MCF 10A (cell line): Measurements from ENCODE around the gene ISCA2. TPM values are rescaled to one million over a fixed set of nuclear protein-coding genes. Genes with fewer than 3 reads are reported as not detected.

Source experiments
- BruUV-seq: library from RNA; stranded (reverse); fragments of 400-500 nt; replicated peaks from 2 replicates; lab custom pipeline; 2021; lab: Mats Ljungman, UMichigan
- CTCF ChIA-PET: fragments of 300-600 bp; sonication (Branson Sonifier 250); formaldehyde crosslinking; extraction: SDS; loops from one replicate; lab custom pipeline; 2021; ENCODE audit warnings: antibody characterized with exemption, inconsistent platforms; lab: Yijun Ruan, JAX
- POLR2A ChIA-PET: fragments of 300-600, 350-650 bp; sonication (Branson Sonifier 250); formaldehyde crosslinking; extraction: SDS; loops from one replicate; lab custom pipeline; 2020; ENCODE audit warnings: antibody characterized with exemption, inconsistent platforms; lab: Yijun Ruan, JAX
- DNase-seq: peaks from one replicate; pipeline ENCODE4 v3.0.0-alpha.2; 2018; ENCODE audit not compliant: unreplicated experiment
- H3K27ac Mint-ChIP-seq: one replicate; pipeline ENCODE4 v1.8.0; 2022; ENCODE audit warnings: mild to moderate bottlenecking, low read depth, mixed read lengths; ENCODE audit not compliant: unreplicated experiment
- H3K27me3 Mint-ChIP-seq: one replicate; pipeline ENCODE4 v1.8.0; 2022; ENCODE audit warnings: mixed read lengths; ENCODE audit not compliant: insufficient read depth, unreplicated experiment
- H3K36me3 Mint-ChIP-seq: one replicate; pipeline ENCODE4 v1.8.0; 2022; ENCODE audit warnings: mild to moderate bottlenecking, moderate library complexity, mixed read lengths; ENCODE audit not compliant: insufficient read depth, unreplicated experiment
- H3K4me1 Mint-ChIP-seq: one replicate; pipeline ENCODE4 v1.8.0; 2022; ENCODE audit warnings: mixed read lengths; ENCODE audit not compliant: insufficient read depth, unreplicated experiment
- H3K4me3 Mint-ChIP-seq: one replicate; pipeline ENCODE4 v1.8.0; 2022; ENCODE audit warnings: mild to moderate bottlenecking, moderate library complexity, mixed read lengths; ENCODE audit not compliant: unreplicated experiment
- H3K9me3 Mint-ChIP-seq: one replicate; pipeline ENCODE4 v1.8.0; 2022; ENCODE audit warnings: mixed read lengths; ENCODE audit not compliant: unreplicated experiment
- intact Hi-C: fragments of 100-400 bp; cut with micrococcal nuclease; formaldehyde crosslinking; loops from 2 replicates; pipeline ENCODE4 v1.14.1; 2022
- total RNA-seq: library from RNA; stranded (reverse); gene quantifications from 2 replicates; pipeline ENCODE4 v1.2.3, GENCODE V29; 2022
- TF ChIP-seq, protein P1 (sequence below): fragments of 200-600 bp; IDR thresholded peaks from one replicate; pipeline ENCODE4 v1.8.0; 2022; ENCODE audit warnings: antibody characterized with exemption, mild to moderate bottlenecking; ENCODE audit not compliant: unreplicated experiment

ISCA2 gene
- total RNA-seq, 1 experiment from 2014 or later: 13.9 TPM

DNA sequence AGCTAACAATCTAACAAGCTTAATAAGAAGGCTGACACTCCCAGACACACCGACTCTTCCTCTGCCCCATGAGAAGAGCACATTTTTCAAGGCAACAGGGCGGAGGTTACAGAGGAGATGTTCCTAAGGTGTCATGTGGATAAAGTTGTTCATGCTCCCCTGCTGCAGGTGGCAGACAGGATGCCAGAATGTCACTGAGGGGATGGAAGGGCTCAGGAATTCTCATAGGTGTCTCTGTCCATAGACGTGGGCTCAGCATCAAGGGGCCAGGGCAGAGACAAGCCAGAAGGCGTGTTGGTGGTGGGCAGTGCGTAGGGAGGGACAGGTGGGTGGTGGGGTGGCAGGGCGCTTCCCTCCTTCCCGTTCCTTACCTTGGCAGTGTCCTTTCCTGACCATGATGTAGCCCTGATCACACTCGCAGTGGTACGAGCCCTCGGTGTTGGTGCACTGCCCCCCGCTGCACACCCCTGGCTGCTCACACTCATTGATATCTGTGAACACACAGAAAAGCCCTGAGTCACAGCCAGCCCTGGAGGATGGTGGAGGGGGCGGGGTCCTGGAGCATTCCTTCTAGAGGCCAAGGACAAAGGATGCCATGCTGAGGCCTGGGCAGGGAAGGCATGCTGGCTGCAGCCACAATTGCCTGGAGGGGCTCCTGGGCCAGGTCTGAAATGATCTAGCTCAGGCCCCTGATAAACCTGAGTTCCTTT lies 23.0 kb downstream of the ISCA2 start:
- Mint-ChIP-seq H3K4me3 (no peak overlapping the region), H3K9me3 (no peaks in the 10 kb centered on the region), H3K36me3 (peaks cover 12% of the 10 kb centered on the region), H3K27ac (no peak overlapping the region), H3K4me1 (peaks cover under 1% of the 10 kb centered on the region), H3K27me3 (no peaks in the 10 kb centered on the region)
- BruUV-seq: no TSS peak
- ChIA-PET CTCF (interaction anchor here (0.6 kb wide), 1 partner anchor 213 kb away, joined by 5 read pairs; no protein-coding TSS in a partner anchor), POLR2A (no interaction called here)
- DNase-seq: no peak
- intact Hi-C loops: no loop called here
- TF ChIP-seq, protein P1, sequence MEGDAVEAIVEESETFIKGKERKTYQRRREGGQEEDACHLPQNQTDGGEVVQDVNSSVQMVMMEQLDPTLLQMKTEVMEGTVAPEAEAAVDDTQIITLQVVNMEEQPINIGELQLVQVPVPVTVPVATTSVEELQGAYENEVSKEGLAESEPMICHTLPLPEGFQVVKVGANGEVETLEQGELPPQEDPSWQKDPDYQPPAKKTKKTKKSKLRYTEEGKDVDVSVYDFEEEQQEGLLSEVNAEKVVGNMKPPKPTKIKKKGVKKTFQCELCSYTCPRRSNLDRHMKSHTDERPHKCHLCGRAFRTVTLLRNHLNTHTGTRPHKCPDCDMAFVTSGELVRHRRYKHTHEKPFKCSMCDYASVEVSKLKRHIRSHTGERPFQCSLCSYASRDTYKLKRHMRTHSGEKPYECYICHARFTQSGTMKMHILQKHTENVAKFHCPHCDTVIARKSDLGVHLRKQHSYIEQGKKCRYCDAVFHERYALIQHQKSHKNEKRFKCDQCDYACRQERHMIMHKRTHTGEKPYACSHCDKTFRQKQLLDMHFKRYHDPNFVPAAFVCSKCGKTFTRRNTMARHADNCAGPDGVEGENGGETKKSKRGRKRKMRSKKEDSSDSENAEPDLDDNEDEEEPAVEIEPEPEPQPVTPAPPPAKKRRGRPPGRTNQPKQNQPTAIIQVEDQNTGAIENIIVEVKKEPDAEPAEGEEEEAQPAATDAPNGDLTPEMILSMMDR: no peak

DNA sequence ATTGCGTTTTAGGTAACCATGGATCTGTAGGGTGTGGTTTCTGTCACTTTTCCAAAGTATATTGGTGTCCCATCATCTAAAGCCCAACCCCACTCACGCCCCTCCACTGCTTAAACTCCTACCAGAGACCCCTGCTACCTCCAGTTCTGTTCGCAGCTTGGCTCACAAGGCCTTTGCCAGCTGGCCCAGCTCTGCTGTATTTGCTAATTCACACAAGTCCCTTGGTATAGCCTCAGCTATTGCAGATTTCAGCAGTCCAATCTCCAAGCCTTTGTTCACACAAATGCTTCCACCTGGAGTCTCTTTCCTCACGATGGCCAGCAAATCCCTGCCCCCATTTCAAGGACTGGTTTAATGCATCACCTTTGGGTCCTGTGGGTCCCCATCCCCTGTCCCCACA lies 24.2 kb downstream of the ISCA2 start:
- TF ChIP-seq, protein P1: no peak
- CTCF ChIA-PET: interaction anchor here (0.5 to 0.8 kb wide), 2 partner anchors 54 to 319 kb away, joined by 3 read pairs; no protein-coding TSS in a partner anchor
- H3K36me3 Mint-ChIP-seq: peaks cover 11% of the 10 kb centered on the region
- DNase-seq: no peak
- H3K27me3 Mint-ChIP-seq: no peaks in the 10 kb centered on the region
- H3K4me1 Mint-ChIP-seq: no peaks in the 10 kb centered on the region
- no peak overlapping the region for H3K27ac Mint-ChIP-seq
- no TSS peak for BruUV-seq
- POLR2A ChIA-PET: no interaction called here
- no peak overlapping the region for H3K4me3 Mint-ChIP-seq
- intact Hi-C loops: no loop called here
- H3K9me3 Mint-ChIP-seq: no peaks in the 10 kb centered on the region

DNA sequence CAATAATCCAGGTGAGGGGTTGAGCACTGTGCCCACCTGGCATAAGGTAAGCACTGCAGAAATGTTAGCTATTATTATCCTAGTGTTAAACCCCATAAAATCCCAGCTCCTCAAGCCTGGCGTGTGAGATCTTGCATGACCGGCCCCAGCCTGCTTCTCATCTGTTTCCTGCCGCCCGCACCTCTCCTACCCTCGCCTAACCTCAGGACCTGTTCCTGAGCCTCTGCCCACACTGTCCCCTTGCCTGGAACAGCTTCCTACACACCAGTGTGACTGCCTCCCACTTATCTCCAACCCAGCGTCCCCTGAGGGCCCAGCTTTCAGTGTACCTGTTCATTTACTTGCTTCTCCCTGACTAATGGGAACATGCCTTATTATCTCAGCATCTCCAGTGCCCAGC lies 24.7 kb downstream of the ISCA2 start:
- H3K4me1 Mint-ChIP-seq: no peaks in the 10 kb centered on the region
- CTCF ChIA-PET: interaction anchor here (0.5 to 1.2 kb wide), 4 partner anchors 16 to 318 kb away, joined by 3 to 5 read pairs (median 4); no protein-coding TSS in a partner anchor
- H3K4me3 Mint-ChIP-seq: no peak overlapping the region
- DNase-seq: no peak
- BruUV-seq: no TSS peak
- no peak overlapping the region for H3K27ac Mint-ChIP-seq
- H3K27me3 Mint-ChIP-seq: no peaks in the 10 kb centered on the region
- intact Hi-C loops: no loop called here
- H3K36me3 Mint-ChIP-seq: peaks cover 6% of the 10 kb centered on the region
- POLR2A ChIA-PET: no interaction called here
- TF ChIP-seq, protein P1: no peak
- no peaks in the 10 kb centered on the region for H3K9me3 Mint-ChIP-seq

DNA sequence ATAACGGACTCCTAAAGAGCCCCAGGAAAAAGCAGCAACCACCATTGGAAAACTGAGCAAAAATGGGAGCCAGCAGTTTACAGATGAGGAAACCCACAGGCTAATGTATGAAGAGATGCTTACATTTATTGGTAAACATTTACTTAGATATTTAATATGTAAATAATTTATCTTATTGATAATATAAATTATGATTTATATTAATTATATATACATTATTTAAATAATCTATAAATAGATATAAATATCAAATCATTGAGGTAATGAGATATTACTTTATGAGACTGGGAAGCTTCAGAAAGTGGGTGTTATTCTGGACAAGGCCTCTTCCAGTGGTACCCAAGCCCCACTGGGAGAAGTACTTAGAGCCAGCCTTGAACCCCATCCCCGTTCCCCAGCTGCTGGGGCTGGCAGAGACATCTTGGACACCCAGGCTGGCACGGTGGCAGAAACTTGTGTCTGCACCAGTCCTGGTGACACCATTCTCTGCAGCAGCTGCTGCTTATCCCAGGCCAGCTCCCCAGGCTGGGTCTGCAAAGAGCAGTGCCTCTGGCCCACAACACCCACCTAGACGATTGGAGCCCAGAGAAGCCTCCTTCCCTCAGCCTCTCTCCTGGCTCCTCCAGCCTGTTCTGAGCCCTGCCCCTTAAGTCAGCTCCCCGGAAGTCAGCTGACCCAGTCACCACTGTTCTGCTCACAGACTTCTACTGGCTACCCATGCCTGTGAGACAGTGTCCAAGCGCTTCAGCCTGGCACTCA lies 25.9 kb downstream of the ISCA2 start:
- TF ChIP-seq, protein P1: no peak
- POLR2A ChIA-PET: interaction anchor here (0.6 kb wide), 1 partner anchor 243 kb away, joined by 3 read pairs; the partner anchor contains the start of gene YLPM1
- H3K27ac Mint-ChIP-seq: no peak overlapping the region
- peaks cover 2% of the 10 kb centered on the region for H3K36me3 Mint-ChIP-seq
- no TSS peak for BruUV-seq
- H3K4me1 Mint-ChIP-seq: no peaks in the 10 kb centered on the region
- no peak for DNase-seq
- CTCF ChIA-PET: interaction anchor here (0.7 to 1.2 kb wide), 3 partner anchors 18 to 162 kb away, joined by 3 to 5 read pairs (median 4); no protein-coding TSS in a partner anchor
- no peak overlapping the region for H3K4me3 Mint-ChIP-seq
- no peaks in the 10 kb centered on the region for H3K9me3 Mint-ChIP-seq
- intact Hi-C loops: no loop called here
- H3K27me3 Mint-ChIP-seq: no peaks in the 10 kb centered on the region
